CD4-positive, alpha-beta T cell (primary cell): ENCODE data around the gene SPATA6. TPM values are rescaled to one million over a fixed set of nuclear protein-coding genes. Genes with fewer than 3 reads are reported as not detected.

Source experiments
- ATAC-seq: fragments of 200-7000 bp; cut with Tn5 transposase; one replicate; pipeline ENCODE4 v1.10.0; 2022; ENCODE audit warnings: mild to moderate bottlenecking; ENCODE audit not compliant: poor library complexity
- CTCF ChIA-PET: fragments of 350-600 bp; sonication (Branson Sonifier 250); formaldehyde crosslinking; loops from one replicate; lab custom pipeline; 2021; ENCODE audit warnings: antibody characterized with exemption, inconsistent platforms; lab: Charles Lee
- POLR2A ChIA-PET: fragments of 350-600 bp; sonication (Branson Sonifier 250); formaldehyde crosslinking; loops from one replicate; lab custom pipeline; 2021; ENCODE audit warnings: antibody characterized with exemption, inconsistent platforms; lab: Charles Lee
- DNase-seq, 14 experiments: peaks; one replicate each; pipeline ENCODE4 v3.0.0-alpha.2; 2013 to 2020; ENCODE audit warnings: mixed read lengths in 2 of 14
- H3K27ac ChIP-seq, 2 donors: one replicate each; pipeline versions ENCODE4 v1.5.1 to v1.7.0; 2013; ENCODE audit warnings: low read length in 2 of 2, low read depth in 1 of 2, mild to moderate bottlenecking in 1 of 2
- H3K27me3 ChIP-seq, 2 experiments: 1 replicate in 1 of 2; 2 replicates in 1 of 2; pipeline versions ENCODE4 v1.6.1 to v1.7.0; 2013; ENCODE audit warnings: low read length in 2 of 2, control low read depth in 1 of 2, mild to moderate bottlenecking in 1 of 2, moderate library complexity in 1 of 2; ENCODE audit not compliant: insufficient read depth in 2 of 2, control insufficient read depth in 1 of 2
- H3K36me3 ChIP-seq: one replicate; pipeline ENCODE4 v1.6.1; 2013; ENCODE audit warnings: low read length, control low read depth; ENCODE audit not compliant: insufficient read depth
- H3K4me1 ChIP-seq: one replicate; pipeline ENCODE4 v1.6.1; 2013; ENCODE audit warnings: low read length, control low read depth; ENCODE audit not compliant: insufficient read depth
- H3K4me3 ChIP-seq: one replicate; pipeline ENCODE4 v1.5.1; 2013; ENCODE audit warnings: mild to moderate bottlenecking, low read length, moderate library complexity
- H3K9me3 ChIP-seq, 2 experiments: 1 replicate in 1 of 2; 2 replicates in 1 of 2; pipeline versions ENCODE4 v1.6.1 to v1.7.0; 2013; ENCODE audit warnings: low read length in 2 of 2, mild to moderate bottlenecking in 2 of 2, control low read depth in 1 of 2, moderate library complexity in 1 of 2; ENCODE audit not compliant: control insufficient read depth in 1 of 2, insufficient read depth in 1 of 2
- H3K27ac Mint-ChIP-seq: one replicate; pipeline ENCODE4 v1.8.0; 2020; ENCODE audit warnings: mixed read lengths
- H3K27me3 Mint-ChIP-seq: one replicate; pipeline ENCODE4 v1.8.0; 2021; ENCODE audit warnings: mixed read lengths
- H3K36me3 Mint-ChIP-seq: one replicate; pipeline ENCODE4 v1.8.0; 2021; ENCODE audit warnings: low read depth, mixed read lengths
- H3K4me1 Mint-ChIP-seq: one replicate; pipeline ENCODE4 v1.8.0; 2021; ENCODE audit warnings: low read depth, mixed read lengths
- H3K4me3 Mint-ChIP-seq: one replicate; pipeline ENCODE4 v1.8.0; 2020; ENCODE audit warnings: mild to moderate bottlenecking, mixed read lengths
- H3K9me3 Mint-ChIP-seq: one replicate; pipeline ENCODE4 v1.8.0; 2020; ENCODE audit warnings: mixed read lengths
- CTCF ChIP-seq: fragments of 200-600 bp; IDR thresholded peaks from one replicate; pipeline ENCODE4 v1.8.0; 2022; ENCODE audit warnings: antibody characterized with exemption, mild to moderate bottlenecking
- intact Hi-C, 2 experiments: fragments of 100-400 bp; cut with DNase I in 1 of 2; cut with micrococcal nuclease in 1 of 2; formaldehyde crosslinking; loops; one replicate each; pipeline versions ENCODE4 v1.15.1 to v1.9.0; 2023 to 2025; cut with DNase I, micrococcal nuclease
- total RNA-seq, 174 experiments: library from RNA in 2 of 174; stranded (reverse) in 2 of 174; gene quantifications; one replicate each; pipeline ENCODE4 v1.2.3 and lab custom pipeline; 2021 to 2026

SPATA6 gene
- total RNA-seq, 2 experiments from 2014 or later = 3.2 to 4.1 TPM

- DNase-seq (no peak), ATAC-seq (no peak)
- Mint-ChIP-seq H3K36me3 (no peaks in the 10 kb centered on the region), H3K9me3 (no peaks in the 10 kb centered on the region), H3K4me3 (no peak overlapping the region), H3K27me3 (no peaks in the 10 kb centered on the region), H3K27ac (no peak overlapping the region), H3K4me1 (no peaks in the 10 kb centered on the region)
- TF ChIP-seq CTCF = no peak
- H3K27ac ChIP-seq = no peak overlapping the region
- intact Hi-C loops = no loop called here
- no peaks in the 10 kb centered on the region for H3K36me3 ChIP-seq
- ChIA-PET POLR2A (no interaction called here), CTCF (no interaction called here)
- no peaks in the 10 kb centered on the region for H3K4me1 ChIP-seq
- H3K9me3 ChIP-seq = no peaks in the 10 kb centered on the region
- no peak overlapping the region for H3K4me3 ChIP-seq
- no peaks in the 10 kb centered on the region for H3K27me3 ChIP-seq
Observed at GRCh38 chr1:48362901-48363300, 109.1 kb downstream of the SPATA6 start.

- no peaks in the 10 kb centered on the region for H3K36me3 Mint-ChIP-seq
- ATAC-seq (no peak), DNase-seq (no peak)
- Histone ChIP-seq H3K9me3 (no peaks in the 10 kb centered on the region), H3K27ac (no peak overlapping the region), H3K27me3 (no peaks in the 10 kb centered on the region), H3K4me3 (no peak overlapping the region), H3K36me3 (no peaks in the 10 kb centered on the region), H3K4me1 (no peaks in the 10 kb centered on the region)
- H3K27ac Mint-ChIP-seq = no peak overlapping the region
- H3K9me3 Mint-ChIP-seq = no peaks in the 10 kb centered on the region
- H3K27me3 Mint-ChIP-seq = no peaks in the 10 kb centered on the region
- ChIA-PET CTCF (no interaction called here), POLR2A (no interaction called here)
- TF ChIP-seq CTCF = no peak
- intact Hi-C loops = loop anchor here in 1 of 2 experiments (5.0 kb wide), 1 partner anchor 140 kb away; no protein-coding TSS in a partner anchor
- no peaks in the 10 kb centered on the region for H3K4me1 Mint-ChIP-seq
- H3K4me3 Mint-ChIP-seq = no peak overlapping the region
Observed at GRCh38 chr1:48356901-48357300, 115.1 kb downstream of the SPATA6 start.

- intact Hi-C loops = no loop called here
- DNase-seq (no peak), ATAC-seq (no peak)
- H3K4me1 Mint-ChIP-seq = no peaks in the 10 kb centered on the region
- TF ChIP-seq CTCF = no peak
- no peak overlapping the region for H3K27ac Mint-ChIP-seq
- H3K9me3 Mint-ChIP-seq = peaks cover 7% of the 10 kb centered on the region
- H3K9me3 ChIP-seq = peaks cover 0 to 7% of the 10 kb centered on the region in 2 experiments
- ChIA-PET POLR2A (no interaction called here), CTCF (no interaction called here)
- H3K4me1 ChIP-seq = no peaks in the 10 kb centered on the region
- no peak overlapping the region for H3K4me3 ChIP-seq
- no peaks in the 10 kb centered on the region for H3K36me3 ChIP-seq
- H3K36me3 Mint-ChIP-seq = peaks cover 3% of the 10 kb centered on the region
- no peaks in the 10 kb centered on the region for H3K27me3 Mint-ChIP-seq
- no peaks in the 10 kb centered on the region for H3K27me3 ChIP-seq
- H3K27ac ChIP-seq = no peak overlapping the region
- no peak overlapping the region for H3K4me3 Mint-ChIP-seq
Observed at GRCh38 chr1:48344373-48344772, 127.6 kb downstream of the SPATA6 start.
